Activated CD8-positive, alpha-beta memory T cell treated with anti-CD3 and anti-CD28 coated beads, Interleukin-2, amount 10 ng/mL, durations not matched to agents 7 days and 5 days (primary cell): Measurements from ENCODE around the gene ARPC2. TPM values are rescaled to one million over a fixed set of nuclear protein-coding genes. Genes with fewer than 3 reads are reported as not detected.
A peak's percentile ranks its signal among the peaks of the same experiment; 100 is the strongest.

Experiments
- ATAC-seq: fragments of 150-1000 bp; cut with Tn5 transposase; one replicate; pipeline ENCODE4 v1.10.0; 2021; ENCODE audit warnings: moderate library complexity
- CTCF ChIA-PET: fragments of 350-600 bp; sonication (Branson Sonifier 250); formaldehyde crosslinking; loops from one replicate; lab custom pipeline; 2021; ENCODE audit warnings: antibody characterized with exemption; lab: Charles Lee
- DNase-seq: peaks from one replicate; pipeline ENCODE4 v3.0.0-alpha.2; 2020
- H3K27ac Mint-ChIP-seq: one replicate; pipeline ENCODE4 v1.8.0; 2021; ENCODE audit warnings: mild to moderate bottlenecking, mixed read lengths
- H3K27me3 Mint-ChIP-seq: one replicate; pipeline ENCODE4 v1.8.0; 2021; ENCODE audit warnings: mixed read lengths
- H3K36me3 Mint-ChIP-seq: one replicate; pipeline ENCODE4 v1.8.0; 2021; ENCODE audit warnings: mild to moderate bottlenecking, mixed read lengths
- H3K4me1 Mint-ChIP-seq: one replicate; pipeline ENCODE4 v1.8.0; 2021; ENCODE audit warnings: mixed read lengths
- H3K4me3 Mint-ChIP-seq: one replicate; pipeline ENCODE4 v1.8.0; 2021; ENCODE audit warnings: mild to moderate bottlenecking, moderate library complexity, mixed read lengths
- H3K9me3 Mint-ChIP-seq: one replicate; pipeline ENCODE4 v1.8.0; 2022; ENCODE audit warnings: low read depth, mixed read lengths
- total RNA-seq, 2 experiments: library from RNA; stranded (reverse); gene quantifications; one replicate each; pipeline ENCODE4 v1.2.3, GENCODE V29; 2021

ARPC2 gene
- total RNA-seq, 2 experiments from 2014 or later: 742 to 839 TPM

DNA sequence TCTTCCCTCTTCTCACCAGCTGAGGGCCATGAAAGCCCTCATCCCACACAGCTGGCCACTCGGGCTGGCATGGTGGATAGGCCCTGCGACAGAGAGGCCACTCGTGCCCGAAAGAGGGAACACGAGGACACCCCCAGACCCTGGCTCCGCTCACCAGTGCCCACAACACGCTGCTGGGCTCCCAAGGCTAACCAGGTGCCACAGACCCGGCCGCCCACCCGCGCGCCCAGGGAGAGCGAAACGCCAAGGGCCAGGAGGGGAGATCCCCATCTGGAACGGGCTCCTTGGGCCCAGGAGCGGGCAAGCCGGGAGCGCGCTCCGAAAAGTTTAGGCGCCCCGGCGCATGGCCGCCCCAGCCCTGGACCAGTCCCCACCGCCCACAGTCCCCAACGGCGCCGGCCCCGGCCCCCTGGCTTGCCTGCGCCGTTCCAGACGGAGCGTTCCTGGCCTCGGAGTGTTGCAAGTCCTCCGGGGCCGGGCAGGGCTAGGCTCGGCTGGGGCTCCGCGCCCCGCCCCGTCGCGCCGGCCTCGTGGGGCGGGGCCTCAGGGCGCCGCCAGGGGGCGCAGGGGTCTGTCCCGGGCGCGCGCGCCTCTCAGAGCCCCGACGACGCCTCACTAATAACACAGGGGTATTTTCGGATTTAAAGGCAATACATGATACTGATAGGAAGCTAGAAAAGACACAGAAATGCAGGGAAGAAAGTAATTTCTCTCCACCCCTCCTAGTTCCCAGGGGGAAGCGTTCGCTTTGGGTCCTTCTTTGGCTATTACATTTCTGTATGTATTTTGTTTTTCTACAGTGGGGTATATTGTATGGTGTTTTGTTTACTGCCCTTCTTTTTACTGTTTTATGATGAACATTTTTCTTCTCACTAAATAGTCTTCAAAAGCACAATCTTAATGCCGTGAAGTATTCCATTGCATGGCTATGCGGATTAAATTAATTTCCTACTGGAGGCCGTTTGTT is 75.3 kb downstream of the ARPC2 start, which contains the start of gene TMBIM1:
Gene TMBIM1 (minus strand): TSS at position 456 of the 967 bp plus-strand sequence. CDS start 10,362 bp downstream, outside the sequence.
- Mint-ChIP-seq H3K4me1 (peaks cover 61% of the 10 kb centered on the region), H3K27ac (peak within 1 kb of the TSS; percentile 91), H3K4me3 (peak within 1 kb of the TSS; percentile 86), H3K27me3 (no peaks in the 10 kb centered on the region), H3K9me3 (no peaks in the 10 kb centered on the region), H3K36me3 (no peaks in the 10 kb centered on the region)
- ATAC-seq (peak; percentile 91), DNase-seq (peak; percentile 80)
- CTCF ChIA-PET: interaction anchor here (0.6 to 15.3 kb wide), 14 partner anchors 9 to 555 kb away, joined by 3 to 243 read pairs (median 5); partner anchors contain the start of genes AAMP, CATIP, CTDSP1 and CXCR1

DNA sequence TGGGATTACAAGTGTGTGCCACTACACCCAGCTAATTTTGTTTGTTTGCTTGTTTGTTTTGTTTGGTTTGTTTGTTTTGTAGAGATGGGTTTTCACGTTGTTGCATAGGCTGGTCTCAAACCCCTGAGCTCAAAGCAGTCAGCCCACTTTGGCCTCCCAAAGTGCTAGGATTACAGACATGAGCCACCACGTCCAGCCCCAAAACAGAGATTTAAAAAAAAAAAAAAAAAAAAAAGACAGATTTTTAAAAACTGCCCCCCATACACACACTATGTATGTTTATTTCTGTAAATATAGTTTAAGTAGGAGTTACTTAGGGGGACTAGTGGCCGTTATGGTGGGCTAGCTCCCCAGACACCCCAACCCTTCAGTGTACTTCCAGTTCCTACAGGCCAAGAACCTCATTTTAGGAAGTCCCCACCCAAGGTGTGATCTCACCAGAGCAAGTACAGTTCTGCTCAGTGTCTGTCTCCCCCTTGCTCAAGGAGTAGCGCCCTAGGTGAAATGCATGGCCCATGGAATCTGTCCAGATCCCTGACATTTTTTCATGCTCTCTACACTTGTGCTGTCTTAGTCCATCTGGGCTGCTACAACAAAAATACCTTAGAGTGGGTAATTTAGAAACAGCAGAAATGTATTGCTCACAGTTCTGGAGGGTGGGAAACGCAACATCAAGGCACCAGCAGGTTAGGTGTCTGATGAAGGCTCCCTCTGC is 76.9 kb downstream of the ARPC2 start:
- Mint-ChIP-seq H3K27ac (peak overlapping the region; percentile 15), H3K9me3 (no peaks in the 10 kb centered on the region), H3K4me1 (peaks cover 49% of the 10 kb centered on the region), H3K4me3 (no peak overlapping the region), H3K36me3 (no peaks in the 10 kb centered on the region), H3K27me3 (no peaks in the 10 kb centered on the region)
- CTCF ChIA-PET: interaction anchor here (0.7 to 15.3 kb wide), 13 partner anchors 8 to 701 kb away, joined by 3 to 243 read pairs (median 4); partner anchors contain the start of genes AAMP, PNKD and TTLL4
- ATAC-seq (no peak), DNase-seq (no peak)

- Mint-ChIP-seq H3K27me3 (no peaks in the 10 kb centered on the region), H3K4me1 (peaks cover 44% of the 10 kb centered on the region), H3K4me3 (no peak overlapping the region), H3K9me3 (no peaks in the 10 kb centered on the region), H3K36me3 (no peaks in the 10 kb centered on the region), H3K27ac (no peak overlapping the region)
- no peak for DNase-seq
- CTCF ChIA-PET: interaction anchor here (1.1 to 15.3 kb wide), 3 partner anchors 8 to 21 kb away, joined by 5 to 243 read pairs (median 18); partner anchors contain the start of genes AAMP and PNKD
- no peak for ATAC-seq
Measured at GRCh38 chr2:218294430-218295022, 77.5 kb downstream of the ARPC2 start.

GRCh38 chr2:218295029-218295428 is 78.0 kb downstream of the ARPC2 start:
- ATAC-seq (no peak), DNase-seq (no peak)
- Mint-ChIP-seq H3K36me3 (no peaks in the 10 kb centered on the region), H3K4me3 (no peak overlapping the region), H3K4me1 (peaks cover 39% of the 10 kb centered on the region), H3K27me3 (no peaks in the 10 kb centered on the region), H3K27ac (no peak overlapping the region), H3K9me3 (no peaks in the 10 kb centered on the region)
- CTCF ChIA-PET: interaction anchor here (1.5 to 15.3 kb wide), 4 partner anchors 9 to 72 kb away, joined by 3 to 243 read pairs (median 11); partner anchors contain the start of genes AAMP and PNKD

GRCh38 chr2:218296200-218296599 is 79.2 kb downstream of the ARPC2 start:
- no peak overlapping the region for H3K4me3 Mint-ChIP-seq
- no peak overlapping the region for H3K27ac Mint-ChIP-seq

GRCh38 chr2:218296847-218297246 is 79.9 kb downstream of the ARPC2 start:
- Mint-ChIP-seq H3K9me3 (no peaks in the 10 kb centered on the region), H3K27me3 (no peaks in the 10 kb centered on the region)

More at GRCh38 chr2:218296200-218296599, 79.2 kb downstream of the ARPC2 start:
- H3K27me3 Mint-ChIP-seq: no peaks in the 10 kb centered on the region
- no peaks in the 10 kb centered on the region for H3K9me3 Mint-ChIP-seq
- H3K36me3 Mint-ChIP-seq: no peaks in the 10 kb centered on the region
- no peak for DNase-seq
- CTCF ChIA-PET: interaction anchor here (1.0 to 15.3 kb wide), 9 partner anchors 10 to 110 kb away, joined by 3 to 243 read pairs (median 4); partner anchors contain the start of genes AAMP, CATIP and PNKD
- H3K4me1 Mint-ChIP-seq: peaks cover 31% of the 10 kb centered on the region
- no peak for ATAC-seq

GRCh38 chr2:218298314-218298875 is 81.4 kb downstream of the ARPC2 start:
- DNase-seq (no peak), ATAC-seq (no peak)
- Mint-ChIP-seq H3K4me1 (peaks cover 22% of the 10 kb centered on the region), H3K36me3 (no peaks in the 10 kb centered on the region), H3K27me3 (no peaks in the 10 kb centered on the region), H3K4me3 (no peak overlapping the region), H3K9me3 (no peaks in the 10 kb centered on the region), H3K27ac (no peak overlapping the region)
- CTCF ChIA-PET: interaction anchor here (1.0 to 3.1 kb wide), 6 partner anchors 11 to 549 kb away, joined by 3 to 10 read pairs (median 6); partner anchors contain the start of genes CATIP and PNKD

More at GRCh38 chr2:218296847-218297246, 79.9 kb downstream of the ARPC2 start:
- CTCF ChIA-PET: interaction anchor here (1.0 to 15.3 kb wide), 7 partner anchors 11 to 110 kb away, joined by 3 to 243 read pairs (median 4); partner anchors contain the start of genes AAMP, CATIP and PNKD
- no peak overlapping the region for H3K27ac Mint-ChIP-seq
- no peak for ATAC-seq
- peaks cover 31% of the 10 kb centered on the region for H3K4me1 Mint-ChIP-seq
- DNase-seq: no peak
- no peaks in the 10 kb centered on the region for H3K36me3 Mint-ChIP-seq
- no peak overlapping the region for H3K4me3 Mint-ChIP-seq

GRCh38 chr2:218300141-218300540 is 83.2 kb downstream of the ARPC2 start:
- CTCF ChIA-PET: interaction anchor here (0.6 to 3.1 kb wide), 5 partner anchors 11 to 96 kb away, joined by 3 to 10 read pairs (median 3); partner anchors contain the start of gene CATIP
- no peak overlapping the region for H3K4me3 Mint-ChIP-seq
- H3K4me1 Mint-ChIP-seq: peaks cover 9% of the 10 kb centered on the region
- DNase-seq (no peak), ATAC-seq (no peak)
- H3K27me3 Mint-ChIP-seq: no peaks in the 10 kb centered on the region
- H3K36me3 Mint-ChIP-seq: no peaks in the 10 kb centered on the region
- H3K9me3 Mint-ChIP-seq: no peaks in the 10 kb centered on the region
- H3K27ac Mint-ChIP-seq: no peak overlapping the region

- Mint-ChIP-seq H3K4me1 (peaks cover 8% of the 10 kb centered on the region), H3K9me3 (no peaks in the 10 kb centered on the region), H3K4me3 (no peak overlapping the region), H3K36me3 (no peaks in the 10 kb centered on the region), H3K27ac (peak overlapping the region; percentile 76), H3K27me3 (no peaks in the 10 kb centered on the region)
- peak; percentile 96 for ATAC-seq
- CTCF ChIA-PET: interaction anchor here (0.7 to 2.4 kb wide), 25 partner anchors 8 to 546 kb away, joined by 3 to 22 read pairs (median 4); partner anchors contain the start of genes CATIP and CTDSP1
- peak; percentile 94 for DNase-seq
Measured at GRCh38 chr2:218301176-218301819, 84.3 kb downstream of the ARPC2 start.
